Tibial nerve (tissue), 4 donors: Measurements from ENCODE around the gene BLID. TPM values are rescaled to one million over a fixed set of nuclear protein-coding genes. Genes with fewer than 3 reads are reported as not detected.

Experiments used
- DNase-seq, 2 donors: peaks; one replicate each; pipeline ENCODE4 v3.0.0-alpha.2; 2019; ENCODE audit warnings: low spot score in 2 of 2
- H3K27ac ChIP-seq, 4 donors: fragments of 200-600 bp; sonication (generic) in 3 of 4; one replicate each; pipeline ENCODE4 v1.5.1; 2017 to 2019; ENCODE audit warnings: mild to moderate bottlenecking in 1 of 4
- H3K27me3 ChIP-seq, 2 donors: fragments of 200-600 bp; sonication (generic) in 1 of 2; one replicate each; pipeline versions ENCODE4 v1.5.1 to v1.6.0; 2017 to 2019
- H3K36me3 ChIP-seq, 3 donors: fragments of 200-600 bp; sonication (generic); one replicate each; pipeline ENCODE4 v1.5.1; 2018 to 2019
- H3K4me1 ChIP-seq, 4 donors: fragments of 200-600 bp; sonication (generic) in 3 of 4; one replicate each; pipeline ENCODE4 v1.5.1; 2017 to 2019
- H3K4me3 ChIP-seq, 4 donors: fragments of 200-600 bp; sonication (generic) in 3 of 4; one replicate each; pipeline ENCODE4 v1.5.1; 2017 to 2019; ENCODE audit warnings: mild to moderate bottlenecking in 1 of 4, moderate library complexity in 1 of 4
- H3K9me3 ChIP-seq, 4 donors: fragments of 200-600 bp; sonication (generic) in 3 of 4; one replicate each; pipeline ENCODE4 v1.5.1; 2017 to 2019
- CTCF ChIP-seq, 5 experiments: fragments of 200-600 bp in 3 of 5; fragments of 450-650 bp in 2 of 5; sonication (generic) in 3 of 5; IDR thresholded peaks; one replicate each; pipeline ENCODE4 v1.5.1; 2016 to 2019; ENCODE audit warnings: antibody characterized with exemption in 5 of 5, mild to moderate bottlenecking in 3 of 5, moderate library complexity in 2 of 5
- EP300 ChIP-seq, 2 donors: sonication (generic); formaldehyde crosslinking; IDR thresholded peaks; one replicate each; pipeline ENCODE4 v1.6.1; 2017; ENCODE audit warnings: antibody characterized with exemption in 2 of 2, mild to moderate bottlenecking in 1 of 2
- POLR2A ChIP-seq, 2 donors: fragments of 450-650 bp; IDR thresholded peaks; one replicate each; pipeline ENCODE4 v1.6.1; 2017; ENCODE audit warnings: antibody characterized with exemption in 2 of 2, mild to moderate bottlenecking in 2 of 2, moderate library complexity in 2 of 2
- WGBS, 2 donors: methylation state at CpG; one replicate each; pipeline ENCODE4 v1.1.5; 2018; 5-methylcytosine and 5-hydroxymethylcytosine counted together
- total RNA-seq, 4 donors: library from RNA; depleted of rRNA; stranded (reverse); fragments of >200 nt; gene quantifications; one replicate each; pipeline ENCODE4 v1.1.0, GENCODE V29; 2016

Gene BLID
- total RNA-seq, 4 donors from 2014 or later = 1.7 to 7.0 (median 4.8) TPM

GRCh38 chr11:122107045-122107444 is 9.0 kb downstream of the BLID start:
- WGBS, 2 donors = 61 to 66% methylated on average over 3 of the region's 3 CpGs
- H3K4me3 ChIP-seq = no peak overlapping the region
- no peak for TF ChIP-seq CTCF (IDR thresholded peaks at IDR 0.05)
- peaks cover 0 to 34% (median 9%) of the 10 kb centered on the region in 4 donors for H3K4me1 ChIP-seq
- no peaks in the 10 kb centered on the region for H3K9me3 ChIP-seq
- H3K27ac ChIP-seq = no peak overlapping the region
- DNase-seq = no peak
- H3K27me3 ChIP-seq = no peaks in the 10 kb centered on the region
- H3K36me3 ChIP-seq = no peaks in the 10 kb centered on the region

GRCh38 chr11:122105044-122105758 is 10.8 kb downstream of the BLID start:
- no peak for DNase-seq
- Histone ChIP-seq H3K27ac (peak overlapping the region in 3 of 4 donors; percentile 37 to 94 (median 79)), H3K36me3 (no peaks in the 10 kb centered on the region), H3K9me3 (no peaks in the 10 kb centered on the region), H3K4me3 (no peak overlapping the region), H3K27me3 (no peaks in the 10 kb centered on the region), H3K4me1 (peaks cover 0 to 38% (median 10%) of the 10 kb centered on the region in 4 donors)
- WGBS, 2 donors = 68 to 74% methylated on average over 8 of the region's 8 CpGs
- no peak for TF ChIP-seq CTCF (IDR thresholded peaks at IDR 0.05)
- no peak for TF ChIP-seq EP300 (IDR thresholded peaks at IDR 0.05)
- no peak for TF ChIP-seq POLR2A (IDR thresholded peaks at IDR 0.05)

- WGBS, 2 donors = 27 to 55% methylated on average over 1 of the region's 1 CpG
- Histone ChIP-seq H3K4me3 (no peak overlapping the region), H3K27ac (peak overlapping the region in 2 of 4 donors; percentile 79 to 94), H3K27me3 (no peaks in the 10 kb centered on the region), H3K36me3 (no peaks in the 10 kb centered on the region), H3K9me3 (no peaks in the 10 kb centered on the region), H3K4me1 (peaks cover 0 to 38% (median 10%) of the 10 kb centered on the region in 4 donors)
- TF ChIP-seq POLR2A (IDR thresholded peaks at IDR 0.05) (no peak), CTCF (IDR thresholded peaks at IDR 0.05) (no peak), EP300 (IDR thresholded peaks at IDR 0.05) (no peak)
- no peak for DNase-seq
Measured at GRCh38 chr11:122104341-122104740, 11.7 kb downstream of the BLID start.

GRCh38 chr11:122103726-122104125 is 12.3 kb downstream of the BLID start:
- H3K27me3 ChIP-seq = no peaks in the 10 kb centered on the region
- H3K4me3 ChIP-seq = no peak overlapping the region
- no peaks in the 10 kb centered on the region for H3K9me3 ChIP-seq
- peaks cover 0 to 38% (median 10%) of the 10 kb centered on the region in 4 donors for H3K4me1 ChIP-seq
- H3K27ac ChIP-seq = peak overlapping the region in 3 of 4 donors; percentile 28 to 94 (median 79)
- DNase-seq = no peak
- no peak for TF ChIP-seq CTCF (IDR thresholded peaks at IDR 0.05)
- TF ChIP-seq POLR2A (IDR thresholded peaks at IDR 0.05) = no peak
- no peak for TF ChIP-seq EP300 (IDR thresholded peaks at IDR 0.05)
- no peaks in the 10 kb centered on the region for H3K36me3 ChIP-seq
- 81 to 93% methylated on average over 4 of the region's 4 CpGs for WGBS, 2 donors

GRCh38 chr11:122103321-122103720 is 12.7 kb downstream of the BLID start:
- DNase-seq = no peak
- H3K36me3 ChIP-seq = no peaks in the 10 kb centered on the region
- WGBS, 2 donors = 69 to 77% methylated on average over 6 of the region's 6 CpGs
- TF ChIP-seq EP300 (IDR thresholded peaks at IDR 0.05) (no peak), POLR2A (IDR thresholded peaks at IDR 0.05) (no peak), CTCF (IDR thresholded peaks at IDR 0.05) (no peak)
- H3K4me1 ChIP-seq = peaks cover 0 to 38% (median 10%) of the 10 kb centered on the region in 4 donors
- H3K27me3 ChIP-seq = no peaks in the 10 kb centered on the region
- H3K9me3 ChIP-seq = no peaks in the 10 kb centered on the region
- H3K27ac ChIP-seq = peak overlapping the region in 3 of 4 donors; percentile 5 to 97 (median 94)
- H3K4me3 ChIP-seq = no peak overlapping the region
